ENCODE results near the gene SLC47A2.
A peak's percentile ranks its signal among the peaks of the same experiment; 100 is the strongest.

- TF ChIP-seq CTCF (IDR thresholded peaks at IDR 0.05), result no peak
- TF ChIP-seq REST (IDR thresholded peaks at IDR 0.05; ENCODE audit: insufficient read depth in 1 of 2, low read depth in 2 of 2, low read length in 1 of 2), result no peak
- no peak for TF ChIP-seq POLR2AphosphoS5 (IDR thresholded peaks at IDR 0.05; ENCODE audit: low read depth, low read length)
- 0 out of 2 replicates have a peak, but pooled peaks have one; percentile 34 for TF ChIP-seq TCF7L2 (IDR thresholded peaks at IDR 0.05; ENCODE audit: low read depth, low read length)
- no peak for TF ChIP-seq SIN3A (IDR thresholded peaks at IDR 0.05; ENCODE audit: borderline replicate concordance, insufficient read depth, low read depth, low read length)
Observed at GRCh38 chr17:19747829-19748806, 31.7 kb upstream of the SLC47A2 start, which contains the start of gene ALDH3A1.
